Thymus (tissue), 11 donors: ENCODE results near the gene NCAM1. TPM values are rescaled to one million over a fixed set of nuclear protein-coding genes. Genes with fewer than 3 reads are reported as not detected.

Experiments
- DNase-seq, 9 donors: peaks; one replicate each; pipeline ENCODE4 v3.0.0-alpha.2; 2013; ENCODE audit warnings: low spot score in 9 of 9, low read depth in 6 of 9, missing footprints in 1 of 9
- H3K27ac ChIP-seq, 2 donors: one replicate each; pipeline ENCODE4 v1.5.1; 2013; ENCODE audit warnings: control low read depth in 1 of 2, low read depth in 1 of 2, low read length in 1 of 2, mild to moderate bottlenecking in 1 of 2, moderate library complexity in 1 of 2
- H3K27me3 ChIP-seq, 2 donors: one replicate each; pipeline ENCODE4 v1.5.1; 2013; ENCODE audit warnings: low read length in 1 of 2; ENCODE audit not compliant: control insufficient read depth in 2 of 2, insufficient read depth in 1 of 2
- H3K36me3 ChIP-seq, 2 donors: one replicate each; pipeline ENCODE4 v1.5.1; 2013; ENCODE audit warnings: low read length in 1 of 2, mild to moderate bottlenecking in 1 of 2, moderate library complexity in 1 of 2; ENCODE audit not compliant: control insufficient read depth in 2 of 2, insufficient read depth in 2 of 2
- H3K4me1 ChIP-seq, 2 donors: one replicate each; pipeline ENCODE4 v1.5.1; 2013; ENCODE audit warnings: low read length in 2 of 2; ENCODE audit not compliant: control insufficient read depth in 2 of 2, insufficient read depth in 2 of 2
- H3K4me3 ChIP-seq, 2 donors: one replicate each; pipeline ENCODE4 v1.5.1; 2013; ENCODE audit warnings: low read length in 2 of 2, control low read depth in 1 of 2, mild to moderate bottlenecking in 1 of 2
- H3K9me3 ChIP-seq, 2 donors: one replicate each; pipeline ENCODE4 v1.5.1; 2013; ENCODE audit warnings: low read length in 1 of 2, mild to moderate bottlenecking in 1 of 2; ENCODE audit not compliant: control insufficient read depth in 2 of 2, insufficient read depth in 1 of 2
- WGBS: extraction: QIAGEN DNeasy Blood & Tissue Kit; methylation state at CpG from one replicate; pipeline ENCODE4 v1.1.7; 2013; 5-methylcytosine and 5-hydroxymethylcytosine counted together
- polyA plus RNA-seq: library from polyadenylated mRNA; stranded (reverse); fragments of 200-250 nt; gene quantifications from one replicate; pipeline ENCODE4 v1.2.3, GENCODE V29; 2013
- total RNA-seq: library from RNA; stranded (reverse); fragments of 120-200 nt; gene quantifications from one replicate; pipeline ENCODE4 v1.2.4, GENCODE V29; 2013
- donor health status: healthy.

NCAM1 gene
- total and polyA plus RNA-seq, 2 donors = 0.47 to 0.68 TPM

- 83% methylated on average over 4 of the region's 4 CpGs for WGBS
- H3K36me3 ChIP-seq = no peaks in the 10 kb centered on the region
- H3K27ac ChIP-seq = no peak overlapping the region
- H3K4me1 ChIP-seq = peaks cover 0 to 6% of the 10 kb centered on the region in 2 donors
- DNase-seq = no peak
- H3K9me3 ChIP-seq = no peaks in the 10 kb centered on the region
- no peak overlapping the region for H3K4me3 ChIP-seq
- peaks cover 40 to 54% of the 10 kb centered on the region in 2 donors for H3K27me3 ChIP-seq
Observed at GRCh38 chr11:112965656-112966055, 4.4 kb downstream of the NCAM1 start.

DNA sequence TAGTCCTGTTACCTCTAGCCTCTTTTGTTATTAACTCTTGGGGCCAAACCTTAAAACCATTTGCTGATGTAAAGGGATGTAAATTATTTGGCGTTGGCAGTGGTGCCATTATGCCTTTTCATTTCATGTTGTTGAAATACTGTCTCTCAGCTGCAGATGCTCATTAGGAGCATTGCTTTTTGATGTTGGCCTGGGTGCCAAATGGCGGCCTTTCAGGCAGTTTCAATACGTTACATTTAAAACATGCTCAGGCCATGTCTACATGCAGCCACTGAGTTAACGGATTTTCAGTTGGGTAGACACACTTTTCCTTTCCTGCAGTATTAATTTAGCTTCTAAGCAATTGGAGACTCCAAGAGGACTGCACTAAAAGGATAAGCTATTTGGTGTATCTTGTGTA lies 5.3 kb downstream of the NCAM1 start:
- Histone ChIP-seq H3K4me1 (peaks cover 0 to 4% of the 10 kb centered on the region in 2 donors), H3K27me3 (peaks cover 31 to 45% of the 10 kb centered on the region in 2 donors), H3K4me3 (no peak overlapping the region), H3K27ac (no peak overlapping the region), H3K36me3 (no peaks in the 10 kb centered on the region), H3K9me3 (no peaks in the 10 kb centered on the region)
- 91% methylated on average over 4 of the region's 4 CpGs for WGBS
- DNase-seq = no peak

GRCh38 chr11:112967082-112967481 lies 5.9 kb downstream of the NCAM1 start:
- 95% methylated on average over 3 of the region's 3 CpGs for WGBS
- Histone ChIP-seq H3K4me3 (no peak overlapping the region), H3K36me3 (no peaks in the 10 kb centered on the region), H3K27me3 (peaks cover 25 to 40% of the 10 kb centered on the region in 2 donors), H3K27ac (no peak overlapping the region), H3K9me3 (no peaks in the 10 kb centered on the region), H3K4me1 (peaks cover 0 to 4% of the 10 kb centered on the region in 2 donors)
- DNase-seq = no peak

GRCh38 chr11:112968941-112969713 lies 7.9 kb downstream of the NCAM1 start:
- Histone ChIP-seq H3K4me1 (no peaks in the 10 kb centered on the region), H3K4me3 (no peak overlapping the region), H3K9me3 (no peaks in the 10 kb centered on the region), H3K36me3 (no peaks in the 10 kb centered on the region), H3K27me3 (peaks cover 7 to 21% of the 10 kb centered on the region in 2 donors), H3K27ac (no peak overlapping the region)
- 13% methylated on average over 6 of the region's 6 CpGs for WGBS
- DNase-seq = no peak

GRCh38 chr11:112971195-112971594 lies 10.0 kb downstream of the NCAM1 start:
- Histone ChIP-seq H3K4me1 (no peaks in the 10 kb centered on the region), H3K36me3 (no peaks in the 10 kb centered on the region), H3K9me3 (no peaks in the 10 kb centered on the region), H3K4me3 (no peak overlapping the region), H3K27ac (no peak overlapping the region), H3K27me3 (peaks cover 0 to 4% of the 10 kb centered on the region in 2 donors)
- 78% methylated on average over 4 of the region's 4 CpGs for WGBS
- DNase-seq = no peak

- Histone ChIP-seq H3K4me3 (no peak overlapping the region), H3K4me1 (no peaks in the 10 kb centered on the region)
- WGBS = 95% methylated on average over 3 of the region's 3 CpGs
Observed at GRCh38 chr11:112971827-112972226, 10.6 kb downstream of the NCAM1 start.

GRCh38 chr11:112972399-112973145 lies 11.4 kb downstream of the NCAM1 start:
- no peak overlapping the region for H3K27ac ChIP-seq
- no peaks in the 10 kb centered on the region for H3K36me3 ChIP-seq
- H3K4me1 ChIP-seq = no peaks in the 10 kb centered on the region
- H3K4me3 ChIP-seq = no peak overlapping the region
- H3K27me3 ChIP-seq = no peaks in the 10 kb centered on the region
- no peaks in the 10 kb centered on the region for H3K9me3 ChIP-seq
- no peak for DNase-seq
- WGBS = 87% methylated on average over 5 of the region's 5 CpGs

More at GRCh38 chr11:112971827-112972226, 10.6 kb downstream of the NCAM1 start:
- H3K27ac ChIP-seq = no peak overlapping the region
- H3K9me3 ChIP-seq = no peaks in the 10 kb centered on the region
- no peaks in the 10 kb centered on the region for H3K27me3 ChIP-seq
- DNase-seq = no peak
- H3K36me3 ChIP-seq = no peaks in the 10 kb centered on the region

DNA sequence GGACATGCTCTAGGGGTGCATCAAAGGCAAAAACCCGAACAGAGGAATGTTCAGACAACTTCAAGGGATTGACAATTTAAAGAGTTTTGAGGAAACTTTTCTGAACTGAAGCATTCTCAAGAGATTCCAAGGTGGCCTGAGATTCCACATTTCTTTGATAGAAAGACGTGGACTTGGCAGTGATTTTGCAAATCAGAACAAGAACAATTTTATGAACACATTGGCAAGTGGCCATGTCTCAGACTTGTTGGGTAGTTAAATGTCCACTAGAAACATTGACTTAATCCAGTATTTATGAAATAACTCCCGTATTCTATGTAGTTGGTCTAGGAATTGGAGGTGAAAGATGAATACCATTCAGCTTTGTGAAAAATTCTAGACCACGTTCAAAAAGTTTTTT lies 13.8 kb downstream of the NCAM1 start:
- Histone ChIP-seq H3K36me3 (no peaks in the 10 kb centered on the region), H3K4me1 (no peaks in the 10 kb centered on the region), H3K27me3 (no peaks in the 10 kb centered on the region), H3K27ac (no peak overlapping the region), H3K4me3 (no peak overlapping the region), H3K9me3 (no peaks in the 10 kb centered on the region)
- WGBS = 88% methylated on average over 4 of the region's 4 CpGs
- DNase-seq = no peak

GRCh38 chr11:112975493-112975892 lies 14.3 kb downstream of the NCAM1 start:
- no peak for DNase-seq
- H3K9me3 ChIP-seq = no peaks in the 10 kb centered on the region
- no peaks in the 10 kb centered on the region for H3K27me3 ChIP-seq
- 92% methylated on average over 2 of the region's 2 CpGs for WGBS
- no peaks in the 10 kb centered on the region for H3K36me3 ChIP-seq
- no peaks in the 10 kb centered on the region for H3K4me1 ChIP-seq
- no peak overlapping the region for H3K27ac ChIP-seq
- H3K4me3 ChIP-seq = no peak overlapping the region
